ENCODE results near the gene CPLX1. TPM values are rescaled to one million over a fixed set of nuclear protein-coding genes. Genes with fewer than 3 reads are reported as not detected.
"Not testable (repeated sequence)": the region's sequence is repeated elsewhere in the genome, so short reads cannot be mapped to it uniquely, and the experiment has no call there.

Gene CPLX1
- total RNA-seq, 1 donor from 2014 or later, result 1.2 TPM

DNA sequence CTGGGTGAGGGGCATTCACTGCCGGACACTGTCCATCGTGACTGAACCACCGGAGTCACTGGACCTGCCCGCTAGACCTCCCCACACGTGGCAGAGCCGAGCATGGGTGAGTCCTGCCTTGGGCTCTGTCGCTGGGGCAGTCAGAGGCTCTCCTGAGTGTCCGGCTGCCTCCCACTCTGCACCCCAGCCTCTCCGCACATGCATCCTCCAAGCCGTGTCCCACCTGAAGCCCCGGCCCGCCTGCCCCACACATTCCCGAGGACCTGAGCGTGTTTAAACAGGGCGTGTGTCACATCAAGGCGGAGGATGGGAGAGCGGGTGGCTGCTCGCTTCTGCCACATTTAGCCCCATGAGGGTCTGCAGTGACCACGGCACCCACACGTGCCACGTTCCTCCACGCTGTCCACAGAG, 4.7 kb downstream of the CPLX1 start:
- DNase-seq (ENCODE audit: low read depth), result no peak

DNA sequence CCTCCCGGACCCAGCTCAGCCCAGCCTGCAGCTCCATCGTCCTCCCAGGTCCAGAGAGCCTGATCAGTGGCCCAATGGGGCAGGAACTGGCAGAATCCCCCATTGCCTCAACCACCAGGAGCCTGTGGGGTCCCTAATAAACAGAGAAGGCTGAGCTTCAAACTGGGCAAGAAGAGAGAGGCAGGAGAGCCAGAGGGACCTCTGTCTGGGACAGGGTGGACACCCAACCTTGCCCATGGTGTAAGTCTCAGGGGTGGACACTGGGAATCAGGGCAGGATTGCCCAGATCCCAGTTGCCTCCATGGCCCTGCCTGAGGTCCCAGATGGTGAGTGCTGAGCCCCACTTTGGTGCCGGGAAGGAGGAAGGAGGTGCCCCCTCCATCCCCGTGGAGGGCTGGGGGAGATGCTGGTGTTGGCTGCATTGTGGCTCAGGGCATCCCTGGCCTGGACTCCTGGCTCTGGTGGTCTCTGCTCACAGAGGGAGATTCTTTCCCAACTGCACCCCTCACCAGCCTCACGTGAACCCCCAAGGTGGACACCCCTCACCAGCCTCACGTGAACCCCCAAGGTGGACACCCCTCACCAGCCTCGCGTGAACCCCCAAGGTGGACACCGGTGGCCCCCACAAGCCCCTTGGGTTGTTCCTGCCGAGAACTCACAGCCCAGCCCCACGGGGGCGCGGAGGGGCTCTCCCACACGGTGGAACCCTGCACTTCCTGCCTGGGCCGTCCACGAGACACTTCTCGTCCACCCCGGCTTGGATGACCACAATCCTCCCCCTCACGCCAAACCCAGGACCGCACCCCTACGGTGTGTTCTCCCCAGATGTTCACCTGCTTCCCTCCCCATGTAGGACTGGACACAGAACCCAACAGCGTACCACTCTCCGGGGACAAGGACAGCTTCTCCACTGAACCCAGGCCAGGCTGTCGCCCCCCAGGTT, 5.4 kb downstream of the CPLX1 start:
- no peak for DNase-seq (ENCODE audit: low read depth)

DNA sequence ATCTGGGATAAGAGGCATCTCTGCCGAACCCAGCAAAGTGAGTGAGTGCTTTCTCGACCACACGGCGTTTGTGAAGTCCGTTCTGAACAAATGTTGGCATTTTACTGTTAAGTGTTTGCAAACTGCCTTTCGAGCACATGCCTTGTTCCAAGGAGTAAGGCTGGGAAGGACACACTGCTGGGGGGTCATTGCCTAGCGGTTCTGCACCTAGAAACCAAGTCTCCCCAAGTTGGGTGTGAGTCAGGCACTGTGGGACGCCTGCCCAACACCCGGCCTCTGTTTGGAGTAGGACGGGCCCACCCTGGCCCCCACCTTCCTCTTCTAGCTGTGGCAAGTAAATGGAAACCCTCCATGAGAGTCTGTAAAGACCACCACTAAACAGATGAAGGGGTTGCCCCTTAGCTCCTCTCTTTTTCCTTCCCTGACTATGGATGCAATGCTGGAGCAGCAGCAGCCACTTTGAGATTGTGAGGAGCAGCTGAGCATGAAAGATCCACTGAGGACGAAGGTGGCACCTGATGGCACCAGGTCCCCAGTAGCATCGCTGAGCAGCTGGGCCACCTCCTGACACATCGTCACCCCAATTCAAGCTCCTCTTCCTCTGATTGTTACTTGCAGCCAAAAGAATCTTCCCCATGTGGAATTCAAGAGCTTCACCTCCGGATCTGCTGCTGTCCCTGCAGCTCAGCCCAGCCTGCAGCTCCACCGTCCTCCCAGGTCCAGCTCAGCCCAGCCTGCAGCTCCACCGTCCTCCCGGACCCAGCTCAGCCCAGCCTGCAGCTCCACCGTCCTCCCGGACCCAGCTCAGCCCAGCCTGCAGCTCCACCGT, 6.3 kb downstream of the CPLX1 start:
- DNase-seq (ENCODE audit: low read depth), result no peak

DNA sequence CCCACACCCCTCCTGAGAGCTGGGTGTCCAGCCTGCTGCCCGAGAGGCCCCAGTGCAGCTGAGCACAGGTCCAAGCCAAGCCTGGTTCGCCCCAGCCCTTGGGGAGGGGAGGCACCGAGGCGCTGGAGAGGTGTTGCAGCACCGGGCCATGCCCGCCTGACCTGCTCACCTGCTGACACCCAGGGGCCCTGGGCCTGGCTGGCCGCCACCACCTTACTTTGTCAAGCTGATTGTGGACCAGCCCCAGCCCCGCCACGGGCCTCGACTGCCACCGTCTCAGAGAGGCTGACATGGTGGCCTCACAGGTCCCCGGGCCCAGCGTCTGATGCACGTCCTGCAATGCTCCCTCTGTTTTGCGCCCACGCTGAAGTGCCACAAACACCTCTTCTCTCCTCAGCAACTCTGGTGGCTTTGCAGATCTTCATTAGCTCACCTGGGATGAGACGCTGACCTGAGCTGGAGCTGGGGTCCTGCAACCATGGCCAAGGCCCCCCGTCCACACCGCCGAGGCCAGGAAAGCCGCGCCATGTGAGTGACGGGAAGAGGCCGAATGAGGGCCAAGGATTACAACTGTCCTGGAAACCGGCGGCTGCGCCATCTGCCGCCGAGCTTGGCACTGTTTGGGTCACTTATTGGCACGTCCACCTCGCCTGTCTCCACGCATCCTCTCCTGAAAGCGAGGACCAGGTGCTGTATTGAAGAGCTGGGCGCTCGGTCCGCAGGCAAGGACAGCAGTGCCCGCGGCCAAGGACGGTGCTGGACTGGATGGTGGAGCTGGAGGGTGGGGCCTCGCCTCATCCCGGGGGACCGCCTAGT, 7.6 kb downstream of the CPLX1 start:
- no peak for DNase-seq (ENCODE audit: low read depth)

DNA sequence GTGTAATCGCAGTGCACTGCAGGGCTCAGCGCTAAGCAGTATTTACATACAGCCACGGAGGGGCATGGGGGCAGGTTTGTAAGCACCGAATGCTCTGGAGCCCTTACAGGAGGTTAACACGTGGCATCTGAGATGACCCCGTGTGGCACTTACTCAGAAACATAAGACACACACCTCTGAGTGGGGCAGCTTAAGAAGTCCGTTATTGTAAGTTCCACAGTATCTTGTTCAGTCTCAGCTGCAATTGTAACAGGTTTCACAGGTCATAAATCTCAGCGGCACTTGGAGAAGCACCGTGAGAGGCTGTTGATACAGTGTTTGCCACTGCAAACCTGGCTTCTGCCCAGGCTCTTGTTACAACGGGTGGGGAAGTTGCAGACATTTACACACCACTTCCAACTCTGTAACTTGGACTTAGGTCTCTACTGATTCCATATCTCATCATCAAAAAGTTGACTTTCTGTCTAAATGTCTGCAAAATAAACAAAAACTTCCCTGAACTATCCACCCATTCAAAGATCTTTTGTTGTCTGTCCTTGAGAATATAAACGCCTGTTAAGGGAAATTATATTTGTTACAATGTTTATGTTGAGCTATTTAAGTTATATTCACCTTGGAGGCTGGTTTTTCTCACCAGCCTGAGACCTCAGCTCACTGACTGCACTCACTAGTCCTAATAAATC, 10.3 kb downstream of the CPLX1 start:
- DNase-seq (ENCODE audit: low read depth), result no peak

DNA sequence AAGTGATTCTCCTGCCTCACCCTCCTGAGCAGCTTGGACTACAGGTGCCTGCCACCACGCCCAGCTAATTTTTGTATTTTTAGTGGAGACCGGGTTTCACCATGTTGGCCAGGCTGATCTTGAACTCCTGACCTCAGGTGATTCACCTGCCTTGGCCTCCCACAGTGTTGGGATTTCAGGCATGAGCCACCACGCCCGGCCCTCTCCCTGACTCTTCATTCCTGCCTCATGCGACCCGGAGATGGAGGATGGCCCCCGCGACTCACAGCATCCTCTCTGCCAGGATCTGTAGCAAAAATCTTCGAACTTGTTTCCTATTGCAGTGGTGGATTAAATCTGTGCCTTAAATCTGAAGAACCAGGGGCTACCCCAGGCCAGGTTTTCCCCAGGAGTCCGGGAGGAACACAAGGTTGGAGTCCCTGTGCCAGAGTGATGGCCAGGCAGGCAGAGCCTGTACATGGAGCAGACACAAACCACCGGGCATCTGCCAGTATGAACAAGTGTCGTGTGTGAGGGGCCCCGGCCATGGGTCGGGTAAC, 11.5 kb downstream of the CPLX1 start:
- no peak for DNase-seq (ENCODE audit: low read depth)

DNA sequence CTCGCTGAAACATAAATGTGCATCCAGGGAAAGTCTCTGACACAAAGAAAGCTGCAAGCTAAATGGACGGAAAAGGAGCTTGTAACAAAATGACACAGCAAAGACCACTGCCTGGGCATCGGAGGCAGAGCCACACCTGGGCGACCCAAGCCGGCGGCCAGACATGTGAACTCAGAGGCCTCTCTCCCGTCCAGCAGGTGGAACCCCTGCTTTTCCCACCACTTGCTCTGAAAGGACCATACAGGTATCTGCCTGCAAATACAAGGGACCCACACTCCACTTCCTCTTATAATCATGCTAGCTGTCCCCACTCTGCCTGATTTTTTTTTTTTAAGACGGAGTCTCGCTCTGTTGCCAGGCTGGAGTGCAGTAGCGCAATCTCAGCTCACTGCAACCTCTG, 12.0 kb downstream of the CPLX1 start:
- DNase-seq (ENCODE audit: low read depth), result no peak

DNA sequence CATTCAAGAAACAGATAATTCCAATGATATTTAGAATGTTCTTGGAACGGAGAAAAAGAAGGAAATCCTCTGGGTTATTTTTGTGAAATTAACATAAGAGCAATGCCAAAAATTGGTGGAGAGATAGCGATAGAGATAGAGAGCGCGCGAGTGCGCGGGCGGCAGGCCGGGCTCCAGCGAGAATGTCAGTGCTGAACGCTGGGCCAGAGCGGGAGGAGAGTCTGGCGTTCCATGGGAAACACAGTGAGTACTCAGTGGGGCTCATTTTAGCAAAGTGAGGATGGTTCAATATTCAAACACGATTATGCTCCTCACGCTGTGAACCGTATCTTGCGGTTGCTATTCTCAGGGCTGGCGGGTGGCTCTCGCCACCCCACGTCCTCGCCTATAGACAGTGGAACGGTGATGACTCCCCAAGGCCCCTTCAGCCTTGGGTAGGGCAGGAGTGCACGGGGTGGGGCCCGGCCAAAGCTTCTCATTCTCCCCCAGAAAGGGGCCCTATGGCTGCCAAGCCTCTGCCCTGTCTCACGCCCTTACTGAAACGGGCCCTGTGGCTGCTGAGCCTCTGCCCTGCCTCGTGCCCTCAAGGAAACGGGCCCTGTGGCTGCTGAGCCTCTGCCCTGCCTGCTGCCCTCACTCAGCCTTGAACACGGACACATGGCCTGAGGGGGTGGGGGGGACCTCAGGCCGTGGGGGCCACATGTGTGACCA, 16.9 kb downstream of the CPLX1 start:
- DNase-seq (ENCODE audit: low read depth), result no peak

DNA sequence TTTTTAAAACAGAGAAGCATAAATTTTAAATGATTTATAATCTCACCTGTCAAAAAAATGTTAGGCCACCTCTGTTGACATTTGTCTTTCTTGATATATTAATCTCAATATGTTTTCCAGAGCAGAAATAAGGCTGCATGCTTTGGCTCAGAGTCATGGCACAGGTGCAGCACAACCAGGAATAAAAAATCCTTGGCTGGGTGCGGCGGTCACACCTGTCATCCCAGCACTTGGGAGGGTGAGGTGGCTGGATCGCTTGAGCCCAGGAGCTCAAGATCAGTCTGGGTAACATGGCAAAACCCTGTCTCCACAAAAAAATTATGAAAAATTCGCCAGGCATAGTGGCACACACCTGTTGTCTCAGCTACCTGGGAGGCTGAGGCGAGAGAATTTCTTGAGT, 18.1 kb downstream of the CPLX1 start:
- no peak for DNase-seq (ENCODE audit: low read depth)

DNA sequence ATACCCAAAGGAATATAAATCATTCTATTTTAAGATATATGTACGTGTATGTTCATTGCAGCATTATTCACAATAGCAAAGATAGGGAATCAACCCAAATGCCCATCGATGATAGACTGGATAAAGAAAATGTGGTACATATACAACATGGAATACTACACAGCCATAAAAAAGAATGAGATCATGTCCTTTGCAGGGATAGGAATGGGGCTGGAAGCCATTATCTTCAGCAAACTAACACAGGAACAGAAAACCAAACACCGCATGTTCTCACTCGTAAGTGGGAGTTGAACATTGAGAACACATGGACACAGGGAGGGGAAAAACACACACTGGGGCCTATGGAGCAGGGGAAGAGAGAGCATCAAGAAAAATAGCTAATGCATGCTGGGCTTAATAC, 18.9 kb downstream of the CPLX1 start:
- DNase-seq (ENCODE audit: low read depth), result not testable (repeated sequence)

DNA sequence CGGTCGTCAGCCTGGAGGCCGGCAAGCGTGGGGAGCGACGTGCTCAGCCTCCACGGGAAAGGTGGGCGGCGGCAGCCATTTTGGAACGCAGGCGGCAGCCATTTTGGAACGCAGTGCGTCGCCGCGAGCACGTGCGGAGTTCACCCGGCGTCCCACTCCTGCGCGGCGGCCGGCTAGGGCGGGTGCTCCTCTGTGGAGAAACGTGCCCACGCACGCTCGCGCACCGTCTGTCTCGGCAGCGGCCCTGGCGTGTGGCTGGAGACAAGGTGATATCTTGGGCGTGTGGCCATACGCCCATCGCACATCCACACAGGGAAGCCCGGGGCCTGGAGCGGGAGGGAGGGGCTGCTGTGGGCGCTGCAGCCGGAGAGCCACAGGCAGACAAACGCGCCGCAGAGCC, 21.1 kb downstream of the CPLX1 start:
- no peak for DNase-seq (ENCODE audit: low read depth)

DNA sequence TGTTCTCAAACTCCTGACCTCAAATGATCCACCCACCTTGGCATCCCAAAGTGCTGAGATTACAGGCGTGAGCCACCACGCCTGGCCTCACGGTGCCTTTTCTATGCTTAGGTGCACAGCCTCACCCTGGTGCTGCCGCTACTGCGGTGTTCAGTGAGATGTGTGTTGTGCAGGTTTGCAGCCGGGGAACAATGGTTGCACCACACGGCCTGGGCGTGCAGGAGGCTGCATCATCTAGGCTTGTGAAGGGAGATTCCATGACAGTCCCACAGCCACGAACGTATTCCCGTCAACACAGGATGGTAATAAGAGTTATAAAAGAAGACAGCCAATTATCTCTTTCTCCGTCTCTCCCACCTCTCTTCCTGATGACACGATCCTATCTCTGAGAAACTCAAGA, 22.0 kb downstream of the CPLX1 start:
- DNase-seq (ENCODE audit: low read depth), result no peak

DNA sequence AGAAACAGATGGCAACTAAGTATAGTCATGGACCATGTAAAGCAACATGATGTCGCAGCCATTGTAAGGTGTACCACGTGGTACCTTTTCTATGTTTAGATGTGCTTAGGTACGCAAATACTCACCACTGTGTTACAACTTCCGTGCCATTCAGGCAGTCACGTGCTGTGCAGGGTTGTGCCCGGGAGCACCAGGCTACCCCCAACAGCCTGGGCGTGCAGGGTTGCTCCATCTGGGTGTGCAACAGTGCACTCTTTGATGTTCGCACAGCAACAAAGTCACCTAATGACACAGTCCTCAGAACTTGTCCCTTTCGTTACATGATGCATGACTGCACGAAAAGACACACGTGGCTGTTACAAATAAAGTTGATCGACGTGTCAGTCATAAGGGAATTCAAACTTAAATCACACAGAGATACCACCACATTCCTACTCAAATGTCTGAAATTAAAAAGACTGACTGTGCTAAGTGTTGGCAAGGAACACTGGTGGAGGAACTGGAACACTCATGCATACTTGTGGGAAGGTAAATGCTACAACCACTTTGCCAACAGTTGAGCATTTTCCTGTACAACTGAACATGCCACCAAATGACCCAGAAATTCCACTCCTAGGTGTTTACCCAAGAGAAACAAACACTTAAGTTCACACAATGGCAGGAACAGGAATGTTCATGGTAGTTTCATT, 24.3 kb downstream of the CPLX1 start:
- no peak for DNase-seq (ENCODE audit: low read depth)

DNA sequence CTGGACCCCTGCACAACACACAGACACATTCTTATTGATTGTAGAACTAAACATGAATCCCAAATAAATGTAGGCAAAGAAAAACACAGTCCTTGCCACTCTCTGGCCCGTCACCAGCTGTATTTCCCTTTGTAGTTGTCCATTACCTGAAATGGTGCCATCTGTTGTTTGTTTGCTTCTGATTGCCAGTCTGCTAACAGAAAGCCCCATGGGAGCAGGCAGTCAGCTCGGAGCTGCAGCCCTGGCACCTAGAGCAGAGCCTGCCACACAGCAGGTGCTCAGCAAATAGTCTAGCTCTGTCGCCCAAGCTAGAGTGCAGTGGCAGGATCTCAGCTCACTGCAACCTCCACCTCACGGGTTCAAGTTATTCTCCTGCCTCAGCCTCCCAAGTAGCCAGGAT, 28.9 kb downstream of the CPLX1 start:
- DNase-seq (ENCODE audit: low read depth), result no peak

DNA sequence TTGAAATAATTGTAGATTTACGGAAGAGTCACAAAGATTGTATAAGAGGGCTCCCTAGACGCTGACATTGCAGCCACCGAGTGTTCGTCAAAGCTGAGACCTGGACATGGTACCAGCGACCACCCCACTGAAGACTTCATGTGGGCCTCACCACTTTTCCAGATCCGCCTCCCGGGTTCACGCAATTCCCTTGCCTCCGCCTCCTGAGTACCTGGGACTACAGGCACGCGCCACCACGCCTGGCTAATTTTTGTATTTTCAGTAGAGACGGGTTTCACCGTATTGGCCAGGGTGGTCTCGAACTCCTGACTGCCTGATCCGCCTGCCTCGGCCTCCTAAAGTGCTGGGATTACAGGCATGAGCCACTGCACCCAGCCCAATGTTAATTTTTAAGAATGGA, 29.7 kb downstream of the CPLX1 start:
- no peak for DNase-seq (ENCODE audit: low read depth)

DNA sequence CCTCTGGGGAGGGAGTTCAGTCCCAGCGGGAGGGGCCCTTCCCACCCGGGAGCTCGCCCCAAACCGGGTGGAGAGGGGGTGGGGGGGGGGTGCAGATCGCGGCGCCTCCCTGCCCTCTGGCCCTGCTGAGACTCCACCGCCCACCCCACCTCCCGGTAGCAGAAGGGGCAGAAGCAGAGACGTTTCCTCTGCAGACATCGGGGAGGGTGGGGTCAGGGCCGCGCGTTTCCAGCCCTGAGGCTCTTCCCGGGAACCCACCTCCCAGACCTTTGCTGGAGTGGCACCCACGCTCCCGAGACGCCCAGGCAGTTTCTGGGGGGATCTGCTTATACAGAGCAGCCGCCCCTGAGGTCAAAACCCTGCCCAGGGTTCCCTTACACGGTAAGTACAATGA, 30.2 kb downstream of the CPLX1 start:
- no peak for DNase-seq (ENCODE audit: low read depth)

DNA sequence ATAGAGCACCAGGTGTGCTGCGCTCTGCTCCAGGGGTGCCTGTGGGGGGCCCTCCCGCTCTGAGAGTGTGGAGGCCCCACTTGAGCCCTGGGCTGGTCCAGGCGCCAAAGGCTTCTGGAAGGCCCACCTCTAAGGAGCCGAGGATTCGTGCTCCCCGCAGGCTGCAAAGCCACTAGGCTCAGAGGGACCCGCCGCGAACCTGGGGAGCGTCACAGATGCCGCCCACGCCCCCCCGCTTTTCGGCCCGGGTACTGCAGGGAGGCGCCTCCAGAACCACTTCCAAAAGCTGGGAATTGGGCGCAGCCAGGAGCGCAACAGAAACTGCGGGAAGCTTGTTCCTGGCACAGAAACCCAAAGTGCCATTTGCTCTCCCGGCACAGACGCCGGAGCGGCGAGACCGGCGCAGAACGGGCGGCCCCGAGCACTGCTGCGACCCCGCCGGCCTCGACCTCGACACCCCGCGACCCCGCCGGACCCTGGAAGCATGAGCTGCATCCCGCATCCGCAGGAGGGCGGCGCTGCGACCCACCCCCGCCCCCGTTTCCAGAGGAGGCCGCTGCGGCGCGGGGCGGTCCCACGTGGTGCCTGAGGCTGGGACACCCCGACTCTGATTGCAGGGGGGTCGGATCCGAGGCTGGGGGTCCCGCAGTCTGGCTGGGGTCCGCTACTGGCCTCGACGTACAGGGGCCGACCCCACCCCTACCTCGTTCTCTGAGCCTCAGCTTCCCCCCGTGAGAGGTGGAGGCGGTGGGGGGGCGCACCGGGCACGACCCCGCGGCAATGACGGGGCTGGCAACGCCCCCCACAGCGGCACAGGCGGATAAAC, 30.8 kb downstream of the CPLX1 start:
- no peak for DNase-seq (ENCODE audit: low read depth)

DNA sequence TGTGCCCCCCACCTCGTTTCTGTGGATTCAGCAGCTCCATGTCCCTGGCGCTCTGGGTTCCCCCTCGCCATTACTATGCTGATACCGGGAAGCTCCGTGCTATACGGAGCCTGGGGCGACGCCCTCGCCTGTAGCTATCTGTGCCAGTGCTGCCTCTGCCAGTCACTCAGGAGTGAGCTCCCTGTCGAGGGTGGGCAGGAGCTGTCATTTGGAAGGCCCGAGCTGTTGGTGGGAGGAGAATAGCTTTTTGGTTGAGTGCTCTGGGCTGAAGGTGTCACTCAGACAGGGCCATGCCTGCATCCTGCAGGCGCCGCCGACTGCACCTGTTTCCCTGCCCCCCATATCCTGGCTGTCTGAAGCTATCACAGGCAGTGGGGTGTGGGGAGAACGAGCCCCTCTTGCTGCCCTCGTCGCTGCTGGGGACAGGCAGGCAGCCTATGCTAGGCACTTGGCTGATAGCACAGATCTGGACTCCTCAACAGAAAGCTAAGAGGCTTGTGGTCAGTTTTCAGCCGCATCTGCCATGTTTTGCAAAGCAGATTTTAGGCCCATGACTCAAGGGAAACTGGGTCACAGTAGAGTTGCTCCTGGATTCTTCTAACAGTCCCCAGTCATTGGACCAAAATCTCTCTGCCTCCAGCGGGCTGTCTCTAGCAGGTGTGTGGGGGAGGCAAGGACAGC, 31.8 kb downstream of the CPLX1 start:
- peak; percentile 63 for DNase-seq (ENCODE audit: low read depth)
